ENCODE results near the gene FIZ1.

Gene FIZ1

DNA sequence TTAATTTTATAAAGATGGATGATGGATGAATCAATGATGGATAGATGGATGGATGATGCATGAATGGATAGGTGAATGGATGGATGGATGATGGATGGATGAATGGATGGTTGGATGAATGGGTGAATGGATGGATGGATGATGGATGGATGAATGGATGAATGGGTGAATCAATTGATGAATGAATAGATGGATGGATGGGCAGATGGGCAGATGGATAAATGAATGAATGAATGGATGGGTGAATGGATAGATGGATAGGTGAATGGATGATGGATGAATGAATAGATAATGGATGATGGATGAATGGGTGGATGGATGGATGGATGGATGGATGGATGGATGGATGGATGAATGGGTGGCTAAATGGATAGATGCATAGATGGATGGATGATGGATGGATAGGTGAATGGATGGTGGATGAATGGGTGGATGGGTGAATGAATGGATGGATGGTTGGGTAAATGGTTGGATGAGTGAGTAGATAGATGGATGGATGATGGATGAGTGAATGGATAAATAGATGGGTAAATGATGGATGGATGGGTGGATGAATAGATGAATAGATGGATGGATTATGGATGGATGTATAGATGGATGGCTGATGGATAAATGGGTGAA, 31.5 kb downstream of the FIZ1 start:
- TF ChIP-seq SIN3A (IDR thresholded peaks at IDR 0.05; ENCODE audit: borderline replicate concordance, insufficient read depth, low read length) = no peak
- TF ChIP-seq FOXP2 (optimal IDR thresholded peaks at IDR 0.05; ENCODE audit: borderline replicate concordance, extremely low read depth, extremely low read length, insufficient read depth) = no peak
- TF ChIP-seq POLR2AphosphoS5 (IDR thresholded peaks at IDR 0.05; ENCODE audit: low read depth, low read length) = no peak
- TF ChIP-seq, protein P1, sequence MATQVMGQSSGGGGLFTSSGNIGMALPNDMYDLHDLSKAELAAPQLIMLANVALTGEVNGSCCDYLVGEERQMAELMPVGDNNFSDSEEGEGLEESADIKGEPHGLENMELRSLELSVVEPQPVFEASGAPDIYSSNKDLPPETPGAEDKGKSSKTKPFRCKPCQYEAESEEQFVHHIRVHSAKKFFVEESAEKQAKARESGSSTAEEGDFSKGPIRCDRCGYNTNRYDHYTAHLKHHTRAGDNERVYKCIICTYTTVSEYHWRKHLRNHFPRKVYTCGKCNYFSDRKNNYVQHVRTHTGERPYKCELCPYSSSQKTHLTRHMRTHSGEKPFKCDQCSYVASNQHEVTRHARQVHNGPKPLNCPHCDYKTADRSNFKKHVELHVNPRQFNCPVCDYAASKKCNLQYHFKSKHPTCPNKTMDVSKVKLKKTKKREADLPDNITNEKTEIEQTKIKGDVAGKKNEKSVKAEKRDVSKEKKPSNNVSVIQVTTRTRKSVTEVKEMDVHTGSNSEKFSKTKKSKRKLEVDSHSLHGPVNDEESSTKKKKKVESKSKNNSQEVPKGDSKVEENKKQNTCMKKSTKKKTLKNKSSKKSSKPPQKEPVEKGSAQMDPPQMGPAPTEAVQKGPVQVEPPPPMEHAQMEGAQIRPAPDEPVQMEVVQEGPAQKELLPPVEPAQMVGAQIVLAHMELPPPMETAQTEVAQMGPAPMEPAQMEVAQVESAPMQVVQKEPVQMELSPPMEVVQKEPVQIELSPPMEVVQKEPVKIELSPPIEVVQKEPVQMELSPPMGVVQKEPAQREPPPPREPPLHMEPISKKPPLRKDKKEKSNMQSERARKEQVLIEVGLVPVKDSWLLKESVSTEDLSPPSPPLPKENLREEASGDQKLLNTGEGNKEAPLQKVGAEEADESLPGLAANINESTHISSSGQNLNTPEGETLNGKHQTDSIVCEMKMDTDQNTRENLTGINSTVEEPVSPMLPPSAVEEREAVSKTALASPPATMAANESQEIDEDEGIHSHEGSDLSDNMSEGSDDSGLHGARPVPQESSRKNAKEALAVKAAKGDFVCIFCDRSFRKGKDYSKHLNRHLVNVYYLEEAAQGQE (IDR thresholded peaks at IDR 0.05; ENCODE audit: insufficient read depth in 1 of 2, low read depth in 2 of 2, low read length in 2 of 2) = no peak
- no peak for TF ChIP-seq TAF1 (IDR thresholded peaks at IDR 0.05; ENCODE audit: borderline replicate concordance, insufficient read depth, low read length)

DNA sequence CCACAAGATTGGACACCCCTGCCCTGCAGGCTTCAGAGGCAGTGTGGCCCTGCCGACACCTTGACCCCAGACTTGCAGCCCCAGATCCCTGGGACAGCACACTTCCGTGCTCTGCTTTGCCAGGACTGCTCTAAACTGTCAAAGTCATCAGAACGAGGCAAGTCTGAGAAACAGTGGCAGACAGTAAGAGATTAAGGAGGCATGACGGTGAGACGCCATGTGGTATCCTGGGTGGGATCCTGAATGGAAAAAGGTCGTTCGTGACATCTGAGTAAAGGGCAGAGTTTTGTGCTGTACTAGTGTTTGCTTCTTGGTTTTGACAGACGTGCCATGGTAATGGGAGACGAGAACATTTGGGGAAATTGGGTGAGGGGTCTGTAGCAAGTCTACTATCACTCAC, 32.5 kb downstream of the FIZ1 start:
- no peak for TF ChIP-seq FOXP2 (optimal IDR thresholded peaks at IDR 0.05; ENCODE audit: borderline replicate concordance, extremely low read depth, extremely low read length, insufficient read depth)
- no peak for TF ChIP-seq POLR2AphosphoS5 (IDR thresholded peaks at IDR 0.05; ENCODE audit: low read depth, low read length)
- TF ChIP-seq, protein P1 (IDR thresholded peaks at IDR 0.05; ENCODE audit: insufficient read depth in 1 of 2, low read depth in 2 of 2, low read length in 2 of 2) = no peak
- TF ChIP-seq SIN3A (IDR thresholded peaks at IDR 0.05; ENCODE audit: borderline replicate concordance, insufficient read depth, low read length) = no peak
- no peak for TF ChIP-seq TAF1 (IDR thresholded peaks at IDR 0.05; ENCODE audit: borderline replicate concordance, insufficient read depth, low read length)

DNA sequence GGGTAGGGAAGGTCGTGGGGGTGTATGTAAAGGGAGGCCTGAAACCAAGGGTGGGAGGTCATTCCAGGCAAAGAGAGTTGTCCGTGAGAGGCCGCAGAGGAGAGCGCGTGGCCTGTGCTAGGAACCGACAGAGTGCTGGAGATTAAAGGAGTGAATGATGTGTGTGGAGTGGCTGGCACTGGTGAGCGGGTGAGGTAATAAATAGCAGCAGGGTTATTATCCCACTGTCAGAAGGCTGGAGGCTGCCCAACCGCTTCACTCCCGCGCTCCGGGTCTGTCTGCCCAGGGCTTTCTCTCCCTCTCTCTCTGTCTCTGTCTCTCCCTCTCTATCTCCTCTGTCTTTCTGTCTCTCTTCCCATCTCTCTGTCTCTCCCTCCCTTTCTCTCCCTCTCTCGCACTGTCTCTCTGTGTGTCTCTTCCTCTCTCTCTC, 36.0 kb downstream of the FIZ1 start:
- TF ChIP-seq TAF1 (IDR thresholded peaks at IDR 0.05; ENCODE audit: borderline replicate concordance, insufficient read depth, low read length) = no peak
- TF ChIP-seq, protein P1 (IDR thresholded peaks at IDR 0.05; ENCODE audit: insufficient read depth in 1 of 2, low read depth in 2 of 2, low read length in 2 of 2) = no peak

DNA sequence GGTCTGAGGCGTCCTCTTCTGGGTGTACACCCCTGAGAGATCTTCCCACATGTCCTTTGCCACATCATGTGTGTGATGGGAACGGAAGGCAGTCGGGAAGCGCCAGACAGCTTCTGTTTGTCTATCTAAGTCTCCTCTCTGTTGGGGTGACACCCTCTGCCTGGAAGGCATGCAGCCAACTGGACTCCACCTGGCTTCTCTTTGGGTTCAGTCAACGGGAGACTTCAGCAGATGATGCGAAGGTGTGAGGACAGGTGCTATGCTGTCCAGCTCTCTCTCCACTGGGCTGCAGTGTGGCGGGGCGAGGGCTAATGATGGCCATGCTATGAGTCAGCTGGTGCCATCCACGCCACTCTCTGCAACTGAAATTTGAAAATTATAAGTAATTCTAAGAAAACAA, 39.6 kb downstream of the FIZ1 start:
- no peak for TF ChIP-seq TAF1 (IDR thresholded peaks at IDR 0.05; ENCODE audit: borderline replicate concordance, insufficient read depth, low read length)
- TF ChIP-seq POLR2AphosphoS5 (IDR thresholded peaks at IDR 0.05; ENCODE audit: low read depth, low read length) = no peak
- no peak for TF ChIP-seq FOXP2 (optimal IDR thresholded peaks at IDR 0.05; ENCODE audit: borderline replicate concordance, extremely low read depth, extremely low read length, insufficient read depth)
- TF ChIP-seq, protein P1 (IDR thresholded peaks at IDR 0.05; ENCODE audit: insufficient read depth in 1 of 2, low read depth in 2 of 2, low read length in 2 of 2) = no peak
- TF ChIP-seq SIN3A (IDR thresholded peaks at IDR 0.05; ENCODE audit: borderline replicate concordance, insufficient read depth, low read length) = no peak

DNA sequence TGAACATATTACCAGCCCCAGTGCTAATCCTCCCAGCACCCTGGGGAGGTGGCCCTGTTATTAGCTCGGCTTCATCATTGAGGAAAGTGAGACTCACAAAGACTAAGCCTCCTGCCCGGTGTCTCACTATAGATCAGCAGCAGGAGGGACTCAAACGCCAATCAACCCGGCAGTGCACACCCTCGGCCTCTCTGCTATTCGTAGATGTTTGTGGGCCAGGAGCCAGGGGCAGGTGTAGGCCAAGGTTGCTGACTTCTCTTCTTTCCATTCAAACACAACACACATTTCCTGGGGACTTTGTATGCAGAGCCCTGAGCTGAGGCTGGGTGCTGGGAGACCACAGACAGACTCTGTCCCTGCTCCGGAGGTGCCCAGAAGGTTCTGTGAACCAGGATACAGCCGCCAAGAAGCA, 44.6 kb downstream of the FIZ1 start:
- no peak for TF ChIP-seq POLR2AphosphoS5 (IDR thresholded peaks at IDR 0.05; ENCODE audit: low read depth, low read length)
- no peak for TF ChIP-seq TAF1 (IDR thresholded peaks at IDR 0.05; ENCODE audit: borderline replicate concordance, insufficient read depth, low read length)
- no peak for TF ChIP-seq FOXP2 (optimal IDR thresholded peaks at IDR 0.05; ENCODE audit: borderline replicate concordance, extremely low read depth, extremely low read length, insufficient read depth)
- TF ChIP-seq SIN3A (IDR thresholded peaks at IDR 0.05; ENCODE audit: borderline replicate concordance, insufficient read depth, low read length) = no peak
- TF ChIP-seq, protein P1 (IDR thresholded peaks at IDR 0.05; ENCODE audit: insufficient read depth in 1 of 2, low read depth in 2 of 2, low read length in 2 of 2) = no peak
